Mesendoderm (in vitro differentiated cells): ENCODE data around the gene DIP2A.
A peak's percentile ranks its signal among the peaks of the same experiment; 100 is the strongest.

Experiments used
- DNase-seq: peaks from one replicate; pipeline ENCODE4 v3.0.0; 2013
- H2AK5ac ChIP-seq: 2 replicates; pipeline ENCODE4 v1.6.1; 2013; ENCODE audit warnings: low read length, inconsistent platforms
- H2BK120ac ChIP-seq: 2 replicates; pipeline ENCODE4 v1.6.1; 2013; ENCODE audit warnings: low read depth, mild to moderate bottlenecking, low read length, moderate library complexity, mixed read lengths
- H2BK15ac ChIP-seq: replicated peaks from 2 replicates; pipeline ENCODE4 v1.6.1; 2013; ENCODE audit warnings: low read depth, mild to moderate bottlenecking, moderate library complexity
- H2BK5ac ChIP-seq: 2 replicates; pipeline ENCODE4 v1.6.1; 2013; ENCODE audit warnings: low read length, inconsistent platforms
- H3K18ac ChIP-seq: 2 replicates; pipeline ENCODE4 v1.6.1; 2013; ENCODE audit warnings: mild to moderate bottlenecking, low read length, mixed read lengths
- H3K23ac ChIP-seq: one replicate; pipeline ENCODE4 v1.6.1; 2013; ENCODE audit warnings: low read length
- H3K27ac ChIP-seq: 2 replicates; pipeline ENCODE4 v1.5.1; 2013; ENCODE audit warnings: low read depth, mild to moderate bottlenecking, inconsistent platforms, low read length, moderate library complexity
- H3K27me3 ChIP-seq: 2 replicates; pipeline ENCODE4 v1.6.1; 2013; ENCODE audit warnings: low read length, control low read depth, mild to moderate bottlenecking, inconsistent platforms; ENCODE audit not compliant: insufficient read depth, poor library complexity
- H3K36me3 ChIP-seq: 2 replicates; pipeline ENCODE4 v1.6.1; 2013; ENCODE audit warnings: low read length, inconsistent platforms; ENCODE audit not compliant: control insufficient read depth, insufficient read depth
- H3K4ac ChIP-seq: one replicate; pipeline ENCODE4 v1.6.1; 2013; ENCODE audit warnings: low read depth, mild to moderate bottlenecking, low read length, moderate library complexity
- H3K4me1 ChIP-seq: 2 replicates; pipeline ENCODE4 v1.6.1; 2013; ENCODE audit warnings: low read depth, low read length, inconsistent platforms; ENCODE audit not compliant: control insufficient read depth
- H3K4me2 ChIP-seq: 2 replicates; pipeline ENCODE4 v1.6.1; 2013; ENCODE audit warnings: low read length
- H3K4me3 ChIP-seq: 2 replicates; pipeline ENCODE4 v1.5.1; 2013; ENCODE audit warnings: mild to moderate bottlenecking, low read length
- H3K56ac ChIP-seq: one replicate; pipeline ENCODE4 v1.6.1; 2013; ENCODE audit warnings: low read length
- H3K79me1 ChIP-seq: 2 replicates; pipeline ENCODE4 v1.6.1; 2013; ENCODE audit warnings: low read length, inconsistent platforms
- H3K79me2 ChIP-seq: 2 replicates; pipeline ENCODE4 v1.6.1; 2013; ENCODE audit warnings: mild to moderate bottlenecking, low read length; ENCODE audit not compliant: control insufficient read depth, insufficient read depth
- H3K9ac ChIP-seq: 2 replicates; pipeline ENCODE4 v1.6.1; 2013; ENCODE audit warnings: low read length, inconsistent platforms
- H4K5ac ChIP-seq: one replicate; pipeline ENCODE4 v1.6.1; 2013; ENCODE audit warnings: low read length
- H4K8ac ChIP-seq: one replicate; pipeline ENCODE4 v1.6.1; 2013; ENCODE audit warnings: low read depth, mild to moderate bottlenecking, control low read depth, low read length, moderate library complexity
- WGBS: extraction: QIAGEN DNeasy Blood & Tissue Kit; methylation state at CpG from one replicate; pipeline ENCODE4 v1.1.7; 2013; ENCODE audit warnings: low lambda C conversion rate, missing lambda C conversion rate; ENCODE audit not compliant: insufficient coverage; ENCODE audit errors: extremely low coverage; 5-methylcytosine and 5-hydroxymethylcytosine counted together

Gene DIP2A

GRCh38 chr21:46469275-46469674, 10.6 kb downstream of the DIP2A start:
- DNase-seq = no peak
- Histone ChIP-seq H3K79me1 (peaks cover 8% of the 10 kb centered on the region), H3K9ac (no peak overlapping the region), H2AK5ac (no peak overlapping the region), H4K8ac (no peak overlapping the region), H2BK120ac (no peak overlapping the region), H3K36me3 (no peaks in the 10 kb centered on the region), H3K4me1 (no peaks in the 10 kb centered on the region), H4K5ac (no peak overlapping the region), H3K4ac (no peak overlapping the region), H3K27ac (no peak overlapping the region), H3K27me3 (no peaks in the 10 kb centered on the region), H3K23ac (no peak overlapping the region), H3K4me2 (no peak overlapping the region), H3K56ac (no peak overlapping the region), H3K79me2 (peaks cover 4% of the 10 kb centered on the region), H3K18ac (no peak overlapping the region), H2BK5ac (no peak overlapping the region), H3K4me3 (no peak overlapping the region), H2BK15ac (no peak overlapping the region)
- WGBS = no CpG with 5 or more reads among the region's 3 CpGs

- Histone ChIP-seq H3K79me2 (peaks cover 3% of the 10 kb centered on the region), H2BK15ac (no peak overlapping the region), H4K5ac (no peak overlapping the region), H3K18ac (no peak overlapping the region), H2AK5ac (no peak overlapping the region), H3K36me3 (no peaks in the 10 kb centered on the region), H3K27me3 (no peaks in the 10 kb centered on the region), H3K9ac (no peak overlapping the region), H3K56ac (no peak overlapping the region), H3K79me1 (peaks cover 9% of the 10 kb centered on the region), H3K27ac (no peak overlapping the region), H2BK5ac (no peak overlapping the region), H3K4ac (no peak overlapping the region), H3K4me2 (no peak overlapping the region), H4K8ac (no peak overlapping the region), H3K4me1 (no peaks in the 10 kb centered on the region), H2BK120ac (no peak overlapping the region), H3K4me3 (no peak overlapping the region), H3K23ac (no peak overlapping the region)
- DNase-seq = peak; percentile 21
- no CpG with 5 or more reads among the region's 1 CpG for WGBS
Measured at GRCh38 chr21:46471514-46471913, 12.8 kb downstream of the DIP2A start.

- Histone ChIP-seq H3K79me1 (peaks cover 9% of the 10 kb centered on the region), H2AK5ac (no peak overlapping the region), H2BK120ac (no peak overlapping the region), H3K23ac (no peak overlapping the region), H3K4me1 (no peaks in the 10 kb centered on the region), H3K4me3 (no peak overlapping the region), H3K18ac (no peak overlapping the region), H4K5ac (no peak overlapping the region), H4K8ac (no peak overlapping the region), H3K4me2 (no peak overlapping the region), H3K4ac (no peak overlapping the region), H3K27me3 (no peaks in the 10 kb centered on the region), H3K9ac (no peak overlapping the region), H3K27ac (no peak overlapping the region), H2BK15ac (no peak overlapping the region), H3K79me2 (peaks cover 3% of the 10 kb centered on the region), H3K36me3 (no peaks in the 10 kb centered on the region), H2BK5ac (no peak overlapping the region), H3K56ac (peak overlapping the region; percentile 37)
- no peak for DNase-seq
- no CpG with 5 or more reads among the region's 6 CpGs for WGBS
Measured at GRCh38 chr21:46472246-46472645, 13.6 kb downstream of the DIP2A start.

- no peak overlapping the region for H3K56ac ChIP-seq
- peaks cover 3% of the 10 kb centered on the region for H3K79me2 ChIP-seq
- no peak overlapping the region for H3K18ac ChIP-seq
- no peak overlapping the region for H4K5ac ChIP-seq
- H3K36me3 ChIP-seq = no peaks in the 10 kb centered on the region
- no peak overlapping the region for H3K9ac ChIP-seq
- DNase-seq = no peak
- no peak overlapping the region for H2AK5ac ChIP-seq
- H3K4me3 ChIP-seq = no peak overlapping the region
- no peak overlapping the region for H3K4ac ChIP-seq
- H2BK5ac ChIP-seq = no peak overlapping the region
- no peak overlapping the region for H3K23ac ChIP-seq
- H2BK120ac ChIP-seq = no peak overlapping the region
- no peak overlapping the region for H3K27ac ChIP-seq
- H3K4me2 ChIP-seq = no peak overlapping the region
- H2BK15ac ChIP-seq = no peak overlapping the region
- H3K79me1 ChIP-seq = peaks cover 9% of the 10 kb centered on the region
- H3K27me3 ChIP-seq = no peaks in the 10 kb centered on the region
- H3K4me1 ChIP-seq = no peaks in the 10 kb centered on the region
- WGBS = no CpG with 5 or more reads among the region's 2 CpGs
- H4K8ac ChIP-seq = no peak overlapping the region
Measured at GRCh38 chr21:46474382-46474781, 15.7 kb downstream of the DIP2A start.

GRCh38 chr21:46475296-46475695, 16.6 kb downstream of the DIP2A start:
- DNase-seq = no peak
- Histone ChIP-seq H3K79me2 (peaks cover 3% of the 10 kb centered on the region), H3K23ac (no peak overlapping the region), H3K9ac (no peak overlapping the region), H3K4ac (no peak overlapping the region), H3K36me3 (no peaks in the 10 kb centered on the region), H2AK5ac (no peak overlapping the region), H2BK15ac (no peak overlapping the region), H4K8ac (no peak overlapping the region), H3K4me3 (no peak overlapping the region), H3K27me3 (no peaks in the 10 kb centered on the region), H3K27ac (no peak overlapping the region), H3K18ac (no peak overlapping the region), H4K5ac (no peak overlapping the region), H2BK5ac (no peak overlapping the region), H2BK120ac (no peak overlapping the region), H3K4me2 (no peak overlapping the region), H3K79me1 (peaks cover 7% of the 10 kb centered on the region), H3K56ac (no peak overlapping the region), H3K4me1 (no peaks in the 10 kb centered on the region)
- no CpG with 5 or more reads among the region's 1 CpG for WGBS

- Histone ChIP-seq H3K23ac (no peak overlapping the region), H3K4me1 (no peaks in the 10 kb centered on the region), H2BK15ac (no peak overlapping the region), H3K4me2 (no peak overlapping the region), H3K9ac (no peak overlapping the region), H2AK5ac (no peak overlapping the region), H3K79me2 (no peaks in the 10 kb centered on the region), H3K56ac (no peak overlapping the region), H3K4ac (no peak overlapping the region), H2BK120ac (no peak overlapping the region), H3K18ac (no peak overlapping the region), H3K79me1 (peaks cover 7% of the 10 kb centered on the region), H4K5ac (no peak overlapping the region), H3K27me3 (no peaks in the 10 kb centered on the region), H3K4me3 (no peak overlapping the region), H2BK5ac (no peak overlapping the region), H3K27ac (no peak overlapping the region), H3K36me3 (no peaks in the 10 kb centered on the region), H4K8ac (no peak overlapping the region)
- WGBS = no CpG with 5 or more reads among the region's 7 CpGs
- no peak for DNase-seq
Measured at GRCh38 chr21:46477765-46478164, 19.1 kb downstream of the DIP2A start.
